ENCODE data around the gene FLVCR2.

- no peak for TF ChIP-seq YY1 (IDR thresholded peaks at IDR 0.05; ENCODE audit: insufficient read depth, insufficient read length)
- TF ChIP-seq SUZ12 (IDR thresholded peaks at IDR 0.05; ENCODE audit: extremely low read depth, insufficient read depth, insufficient read length), result no peak
- TF ChIP-seq ZNF274 (IDR thresholded peaks at IDR 0.05; ENCODE audit: low read depth, low read length), result no peak
Measured at GRCh38 chr14:75610834-75611233, 32.4 kb downstream of the FLVCR2 start.

Measured in NT2/D1 (cell line).